Astrocyte (in vitro differentiated cells and primary cell): ENCODE measurements around the gene DCAF7. TPM values are rescaled to one million over a fixed set of nuclear protein-coding genes. Genes with fewer than 3 reads are reported as not detected.

Experiments used
- DNase-seq: peaks from one replicate; pipeline ENCODE4 v3.0.0-alpha.2; 2010; ENCODE audit warnings: low read depth
- FAIRE-seq: peaks from 2 replicates; lab custom pipeline; 2011; peaks lifted over from hg19 to GRCh38; lab: Jason Lieb, UNC
- H2AFZ ChIP-seq: 2 replicates; pipeline ENCODE4 v1.6.0; 2012; ENCODE audit warnings: low read depth, low read length, inconsistent platforms
- H3K27ac ChIP-seq: 2 replicates; pipeline ENCODE4 v1.5.1; 2011; ENCODE audit warnings: low read depth, low read length, inconsistent platforms
- H3K27me3 ChIP-seq: 2 replicates; pipeline ENCODE4 v1.6.0; 2011; ENCODE audit warnings: low read length, inconsistent platforms; ENCODE audit not compliant: insufficient read depth
- H3K36me3 ChIP-seq: 2 replicates; pipeline ENCODE4 v1.5.1; 2011; ENCODE audit warnings: low read length, inconsistent platforms; ENCODE audit not compliant: insufficient read depth
- H3K4me1 ChIP-seq: 2 replicates; pipeline ENCODE4 v1.5.1; 2011; ENCODE audit warnings: low read length, inconsistent platforms; ENCODE audit not compliant: insufficient read depth
- H3K4me2 ChIP-seq: 2 replicates; pipeline ENCODE4 v1.6.0; 2012; ENCODE audit warnings: low read length, inconsistent platforms
- H3K4me3 ChIP-seq: 2 replicates; pipeline ENCODE4 v1.5.1; 2011; ENCODE audit warnings: low read depth, mild to moderate bottlenecking, low read length, inconsistent platforms; ENCODE audit not compliant: insufficient read depth
- H3K79me2 ChIP-seq: 2 replicates; pipeline ENCODE4 v1.6.0; 2012; ENCODE audit warnings: mild to moderate bottlenecking, low read length, inconsistent platforms; ENCODE audit not compliant: insufficient read depth
- H3K9ac ChIP-seq: 2 replicates; pipeline ENCODE4 v1.6.0; 2012; ENCODE audit warnings: mild to moderate bottlenecking, low read length, inconsistent platforms
- H3K9me3 ChIP-seq: 2 replicates; pipeline ENCODE4 v1.5.1; 2012; ENCODE audit warnings: low read depth, mild to moderate bottlenecking, low read length, inconsistent platforms; ENCODE audit not compliant: insufficient read depth
- H4K20me1 ChIP-seq: 2 replicates; pipeline ENCODE4 v1.6.0; 2012; ENCODE audit warnings: low read length, inconsistent platforms; ENCODE audit not compliant: insufficient read depth
- H3K27ac Mint-ChIP-seq: one replicate; pipeline ENCODE4 v1.8.0; 2021; ENCODE audit warnings: mild to moderate bottlenecking, mixed read lengths; ENCODE audit not compliant: unreplicated experiment
- H3K27me3 Mint-ChIP-seq: one replicate; pipeline ENCODE4 v1.8.0; 2021; ENCODE audit warnings: low read depth, mixed read lengths; ENCODE audit not compliant: unreplicated experiment
- H3K36me3 Mint-ChIP-seq: one replicate; pipeline ENCODE4 v1.8.0; 2021; ENCODE audit warnings: low read depth, mixed read lengths; ENCODE audit not compliant: unreplicated experiment
- H3K4me1 Mint-ChIP-seq: one replicate; pipeline ENCODE4 v1.8.0; 2021; ENCODE audit warnings: low read depth, mixed read lengths; ENCODE audit not compliant: unreplicated experiment
- H3K4me3 Mint-ChIP-seq: one replicate; pipeline ENCODE4 v1.8.0; 2021; ENCODE audit warnings: mild to moderate bottlenecking, moderate library complexity, mixed read lengths; ENCODE audit not compliant: unreplicated experiment
- H3K9me3 Mint-ChIP-seq: one replicate; pipeline ENCODE4 v1.8.0; 2021; ENCODE audit warnings: mild to moderate bottlenecking, mixed read lengths; ENCODE audit not compliant: unreplicated experiment
- CTCF ChIP-seq: IDR thresholded peaks from 2 replicates; pipeline ENCODE4 v1.5.1; 2011; ENCODE audit warnings: low read depth, mild to moderate bottlenecking, inconsistent platforms, low read length, moderate library complexity; ENCODE audit not compliant: insufficient read depth
- EZH2 ChIP-seq: IDR thresholded peaks from 2 replicates; pipeline ENCODE4 v1.6.1; 2012; ENCODE audit warnings: mild to moderate bottlenecking, low read length, inconsistent platforms; ENCODE audit not compliant: insufficient read depth
- total RNA-seq: library from RNA; stranded (reverse); gene quantifications from 2 replicates; pipeline ENCODE4 v1.2.1, GENCODE V29; 2021

Gene DCAF7
- total RNA-seq, 1 donor from 2014 or later, result 84.2 TPM

DNA sequence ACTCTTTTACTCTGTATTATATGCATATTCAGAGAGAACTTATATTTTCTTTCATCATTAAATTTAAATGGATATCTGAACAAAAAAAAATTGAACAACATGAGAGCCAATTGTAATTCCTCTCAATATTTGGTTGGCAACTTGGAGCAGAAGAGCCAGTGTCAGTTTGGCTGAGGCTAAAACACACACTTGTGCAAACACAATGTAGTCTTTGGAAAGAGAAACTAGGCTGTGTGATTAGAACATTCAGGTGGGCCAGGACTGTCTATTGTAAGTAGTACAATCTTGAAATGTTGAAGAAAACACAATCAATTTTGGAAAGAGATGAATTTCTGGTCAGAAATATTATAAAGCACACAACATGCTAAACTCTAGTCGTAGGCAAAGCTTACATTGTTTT is 17.0 kb downstream of the DCAF7 start:
- Mint-ChIP-seq H3K9me3 (no peaks in the 10 kb centered on the region), H3K36me3 (no peaks in the 10 kb centered on the region), H3K4me1 (peaks cover 12% of the 10 kb centered on the region), H3K27me3 (no peaks in the 10 kb centered on the region), H3K4me3 (no peak overlapping the region), H3K27ac (no peak overlapping the region)
- Histone ChIP-seq H3K27ac (no peak overlapping the region), H3K36me3 (no peaks in the 10 kb centered on the region), H3K4me2 (no peak overlapping the region), H3K79me2 (peaks cover 78% of the 10 kb centered on the region), H3K27me3 (no peaks in the 10 kb centered on the region), H3K4me1 (no peaks in the 10 kb centered on the region), H3K4me3 (no peak overlapping the region), H3K9ac (no peak overlapping the region), H4K20me1 (peaks cover 86% of the 10 kb centered on the region), H2AFZ (no peak overlapping the region), H3K9me3 (no peaks in the 10 kb centered on the region)
- no peak for TF ChIP-seq CTCF
- TF ChIP-seq EZH2, result no peak
- DNase-seq (no peak), FAIRE-seq (no peak)

DNA sequence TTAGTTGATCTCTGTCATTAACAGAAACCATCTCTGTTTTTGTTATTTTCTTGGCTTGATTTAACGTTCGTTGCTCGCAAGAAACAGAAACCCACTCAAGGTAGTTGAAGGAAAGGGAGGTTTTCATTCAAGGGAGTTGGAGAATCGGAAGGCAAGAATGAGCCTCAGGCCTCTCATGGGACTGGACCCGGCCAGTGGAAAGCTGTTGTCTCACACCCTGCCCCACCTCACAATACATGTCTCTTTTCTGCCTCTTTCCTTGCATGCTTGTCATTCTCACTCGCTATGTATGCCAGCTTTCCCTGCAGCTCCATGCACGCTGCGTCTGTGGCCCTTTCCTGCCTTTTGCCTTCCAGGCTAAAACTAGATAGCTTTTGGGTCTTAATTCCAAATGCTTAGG is 18.3 kb downstream of the DCAF7 start:
- Mint-ChIP-seq H3K36me3 (no peaks in the 10 kb centered on the region), H3K9me3 (no peaks in the 10 kb centered on the region), H3K4me3 (peak overlapping the region; percentile 7), H3K27me3 (no peaks in the 10 kb centered on the region), H3K4me1 (peaks cover 15% of the 10 kb centered on the region), H3K27ac (no peak overlapping the region)
- peaks cover 89% of the 10 kb centered on the region for H4K20me1 ChIP-seq
- H3K4me2 ChIP-seq, result no peak overlapping the region
- FAIRE-seq (no peak), DNase-seq (no peak)
- no peak overlapping the region for H3K9ac ChIP-seq
- H3K36me3 ChIP-seq, result no peaks in the 10 kb centered on the region
- H3K79me2 ChIP-seq, result peaks cover 80% of the 10 kb centered on the region
- H3K9me3 ChIP-seq, result no peaks in the 10 kb centered on the region
- TF ChIP-seq EZH2 (no peak), CTCF (no peak)
- no peak overlapping the region for H3K27ac ChIP-seq
- H2AFZ ChIP-seq, result no peak overlapping the region
- no peaks in the 10 kb centered on the region for H3K4me1 ChIP-seq
- H3K4me3 ChIP-seq, result no peak overlapping the region
- no peaks in the 10 kb centered on the region for H3K27me3 ChIP-seq

GRCh38 chr17:63571632-63572310 is 21.5 kb downstream of the DCAF7 start:
- H3K27ac ChIP-seq, result no peak overlapping the region
- no peak overlapping the region for H2AFZ ChIP-seq
- H3K4me3 ChIP-seq, result no peak overlapping the region
- H3K9me3 Mint-ChIP-seq, result no peaks in the 10 kb centered on the region
- H3K27me3 ChIP-seq, result no peaks in the 10 kb centered on the region
- no peak overlapping the region for H3K4me2 ChIP-seq
- TF ChIP-seq CTCF, result no peak
- no peak for TF ChIP-seq EZH2
- H3K4me1 ChIP-seq, result no peaks in the 10 kb centered on the region
- no peaks in the 10 kb centered on the region for H3K36me3 Mint-ChIP-seq
- DNase-seq (peak; percentile 67), FAIRE-seq (no peak)
- peaks cover 77% of the 10 kb centered on the region for H3K79me2 ChIP-seq
- no peak overlapping the region for H3K27ac Mint-ChIP-seq
- no peaks in the 10 kb centered on the region for H3K27me3 Mint-ChIP-seq
- no peak overlapping the region for H3K9ac ChIP-seq
- H3K9me3 ChIP-seq, result no peaks in the 10 kb centered on the region
- peaks cover 15% of the 10 kb centered on the region for H3K4me1 Mint-ChIP-seq
- H3K4me3 Mint-ChIP-seq, result no peak overlapping the region
- no peaks in the 10 kb centered on the region for H3K36me3 ChIP-seq
- H4K20me1 ChIP-seq, result peaks cover 98% of the 10 kb centered on the region
